Fibroblast of mammary gland (primary cell): ENCODE measurements around the gene TIMM23.
"Not testable (repeated sequence)": the region's sequence is repeated elsewhere in the genome, so short reads cannot be mapped to it uniquely, and the experiment has no call there.

Source experiments
- DNase-seq: peaks from one replicate; pipeline ENCODE4 v3.0.0-alpha.2; 2010; ENCODE audit warnings: low read depth
- H3K4me3 ChIP-seq: 2 replicates; pipeline ENCODE4 v1.5.1; 2011; ENCODE audit warnings: low read depth, mild to moderate bottlenecking, low read length, moderate library complexity; ENCODE audit not compliant: control insufficient read depth

The TIMM23 gene

GRCh38 chr10:45972106-45972812 is at the start of gene TIMM23:
Gene TIMM23, plus strand, starts transcription at chr10:45972489. Its CDS starts 136 bp downstream, at chr10:45972625.
- peak; percentile 82 for DNase-seq
- H3K4me3 ChIP-seq: peak within 1 kb of the TSS; percentile 76

- H3K4me3 ChIP-seq, DNase-seq: not testable (repeated sequence)
Observed at GRCh38 chr10:45926790-45927189, 45.5 kb upstream of the TIMM23 start.

- not testable (repeated sequence) for DNase-seq, H3K4me3 ChIP-seq
Observed at GRCh38 chr10:45931305-45931704, 41.0 kb upstream of the TIMM23 start.

GRCh38 chr10:45934788-45935187 is 37.5 kb upstream of the TIMM23 start:
- DNase-seq, H3K4me3 ChIP-seq: not testable (repeated sequence)

- not testable (repeated sequence) for DNase-seq, H3K4me3 ChIP-seq
Observed at GRCh38 chr10:45939176-45939697, 33.1 kb upstream of the TIMM23 start.

GRCh38 chr10:45941196-45941595 is 31.1 kb upstream of the TIMM23 start:
- H3K4me3 ChIP-seq, DNase-seq: not testable (repeated sequence)

GRCh38 chr10:45945476-45945875 is 26.8 kb upstream of the TIMM23 start:
- not testable (repeated sequence) for H3K4me3 ChIP-seq, DNase-seq

GRCh38 chr10:45947363-45947762 is 24.9 kb upstream of the TIMM23 start:
- not testable (repeated sequence) for H3K4me3 ChIP-seq, DNase-seq

- not testable (repeated sequence) for DNase-seq, H3K4me3 ChIP-seq
Observed at GRCh38 chr10:45948801-45949200, 23.5 kb upstream of the TIMM23 start.

GRCh38 chr10:45954367-45954766 is 17.9 kb upstream of the TIMM23 start:
- not testable (repeated sequence) for H3K4me3 ChIP-seq, DNase-seq

GRCh38 chr10:45956634-45957033 is 15.7 kb upstream of the TIMM23 start:
- H3K4me3 ChIP-seq, DNase-seq: not testable (repeated sequence)

- DNase-seq, H3K4me3 ChIP-seq: not testable (repeated sequence)
Observed at GRCh38 chr10:45957928-45958327, 14.4 kb upstream of the TIMM23 start.

GRCh38 chr10:45962686-45963452 is 9.4 kb upstream of the TIMM23 start:
- not testable (repeated sequence) for DNase-seq, H3K4me3 ChIP-seq

GRCh38 chr10:45971019-45971418 is 1.3 kb upstream of the TIMM23 start:
- not testable (repeated sequence) for DNase-seq
- H3K4me3 ChIP-seq: peak overlapping the region; percentile 76

- H3K4me3 ChIP-seq: peak overlapping the region; percentile 76
- not testable (repeated sequence) for DNase-seq
Observed at GRCh38 chr10:45971742-45972105, 565 bp upstream of the TIMM23 start.

GRCh38 chr10:45972813-45973169 is 502 bp downstream of the TIMM23 start:
- H3K4me3 ChIP-seq: peak overlapping the region; percentile 76
- peak; percentile 23 for DNase-seq

- not testable (repeated sequence) for DNase-seq, H3K4me3 ChIP-seq
Observed at GRCh38 chr10:45974041-45974440, 1.8 kb downstream of the TIMM23 start.

- not testable (repeated sequence) for DNase-seq, H3K4me3 ChIP-seq
Observed at GRCh38 chr10:45978554-45978953, 6.3 kb downstream of the TIMM23 start.

GRCh38 chr10:45981367-45981766 is 9.1 kb downstream of the TIMM23 start:
- not testable (repeated sequence) for DNase-seq, H3K4me3 ChIP-seq
